Tibial nerve (tissue), 4 donors: ENCODE results near the gene SPATA19. TPM values are rescaled to one million over a fixed set of nuclear protein-coding genes. Genes with fewer than 3 reads are reported as not detected.

Experiments
- DNase-seq, 2 donors: peaks; one replicate each; pipeline ENCODE4 v3.0.0-alpha.2; 2019; ENCODE audit warnings: low spot score in 2 of 2
- H3K27ac ChIP-seq, 4 donors: fragments of 200-600 bp; sonication (generic) in 3 of 4; one replicate each; pipeline ENCODE4 v1.5.1; 2017 to 2019; ENCODE audit warnings: mild to moderate bottlenecking in 1 of 4
- H3K27me3 ChIP-seq, 2 donors: fragments of 200-600 bp; sonication (generic) in 1 of 2; one replicate each; pipeline versions ENCODE4 v1.5.1 to v1.6.0; 2017 to 2019
- H3K36me3 ChIP-seq, 3 donors: fragments of 200-600 bp; sonication (generic); one replicate each; pipeline ENCODE4 v1.5.1; 2018 to 2019
- H3K4me1 ChIP-seq, 4 donors: fragments of 200-600 bp; sonication (generic) in 3 of 4; one replicate each; pipeline ENCODE4 v1.5.1; 2017 to 2019
- H3K4me3 ChIP-seq, 4 donors: fragments of 200-600 bp; sonication (generic) in 3 of 4; one replicate each; pipeline ENCODE4 v1.5.1; 2017 to 2019; ENCODE audit warnings: mild to moderate bottlenecking in 1 of 4, moderate library complexity in 1 of 4
- H3K9me3 ChIP-seq, 4 donors: fragments of 200-600 bp; sonication (generic) in 3 of 4; one replicate each; pipeline ENCODE4 v1.5.1; 2017 to 2019
- EP300 ChIP-seq, 2 donors: sonication (generic); formaldehyde crosslinking; IDR thresholded peaks; one replicate each; pipeline ENCODE4 v1.6.1; 2017; ENCODE audit warnings: antibody characterized with exemption in 2 of 2, mild to moderate bottlenecking in 1 of 2
- POLR2A ChIP-seq, 2 donors: fragments of 450-650 bp; IDR thresholded peaks; one replicate each; pipeline ENCODE4 v1.6.1; 2017; ENCODE audit warnings: antibody characterized with exemption in 2 of 2, mild to moderate bottlenecking in 2 of 2, moderate library complexity in 2 of 2
- WGBS, 2 donors: methylation state at CpG; one replicate each; pipeline ENCODE4 v1.1.5; 2018; 5-methylcytosine and 5-hydroxymethylcytosine counted together
- total RNA-seq, 4 donors: library from RNA; depleted of rRNA; stranded (reverse); fragments of >200 nt; gene quantifications; one replicate each; pipeline ENCODE4 v1.1.0, GENCODE V29; 2016
- TF ChIP-seq, protein P1 (sequence below), 5 experiments: fragments of 200-600 bp in 3 of 5; fragments of 450-650 bp in 2 of 5; sonication (generic) in 3 of 5; IDR thresholded peaks; one replicate each; pipeline ENCODE4 v1.5.1; 2016 to 2019; ENCODE audit warnings: antibody characterized with exemption in 5 of 5, mild to moderate bottlenecking in 3 of 5, moderate library complexity in 2 of 5

SPATA19 gene
- total RNA-seq, 4 donors from 2014 or later = not detected

DNA sequence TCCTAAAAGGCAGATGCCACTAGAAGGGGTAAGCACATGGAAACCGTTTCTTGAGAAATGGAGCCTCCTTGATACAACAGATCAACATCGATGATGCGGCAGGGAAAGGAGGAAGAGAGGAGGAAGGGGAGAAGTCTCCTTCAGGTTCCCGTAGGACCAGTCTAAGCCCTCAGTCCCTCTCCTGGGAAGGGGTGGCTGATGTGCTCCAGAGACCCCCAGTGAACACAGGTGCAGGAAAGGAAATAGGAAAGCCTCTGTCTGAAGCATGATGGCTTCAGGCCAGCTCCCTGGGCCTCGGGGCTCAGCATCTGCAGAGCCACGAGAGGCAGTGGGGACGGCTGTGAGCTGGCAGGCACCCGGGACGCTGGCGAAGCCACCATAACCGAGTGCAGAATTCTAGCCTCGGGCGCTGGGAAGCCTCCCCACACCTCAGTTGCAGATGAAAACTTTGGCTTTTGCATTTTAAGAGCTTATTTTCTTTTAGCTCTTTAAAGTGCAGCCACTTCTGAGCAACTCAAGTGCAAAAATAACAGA lies 1.8 kb downstream of the SPATA19 start:
- WGBS, 2 donors = 72 to 74% methylated on average over 13 of the region's 13 CpGs
- DNase-seq = no peak
- no peak overlapping the region for H3K4me3 ChIP-seq

DNA sequence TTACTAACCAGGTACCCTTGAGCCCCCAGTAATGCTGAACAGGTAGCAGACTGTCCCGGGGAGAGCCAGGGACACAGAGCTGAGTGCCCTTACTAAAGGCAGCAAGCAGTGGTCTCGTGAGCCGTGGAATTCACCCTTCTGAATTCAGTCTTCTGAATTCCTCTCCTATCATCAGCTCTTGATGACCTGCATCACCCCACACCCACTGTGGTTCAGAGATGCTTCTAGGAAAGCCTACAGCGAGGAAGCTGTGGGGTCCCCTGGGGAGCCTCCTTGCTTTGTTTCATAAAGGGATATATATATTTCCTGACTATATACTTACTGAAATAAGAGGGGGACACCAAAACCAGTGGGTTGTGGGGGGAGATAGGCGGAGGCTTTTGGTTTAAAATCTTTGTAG lies 2.6 kb downstream of the SPATA19 start:
- Histone ChIP-seq H3K4me1 (no peaks in the 10 kb centered on the region), H3K27ac (no peak overlapping the region), H3K27me3 (no peaks in the 10 kb centered on the region), H3K36me3 (no peaks in the 10 kb centered on the region), H3K9me3 (peaks cover 0 to 6% (median 0%) of the 10 kb centered on the region in 4 donors), H3K4me3 (no peak overlapping the region)
- TF ChIP-seq EP300 (IDR thresholded peaks at IDR 0.05) (no peak), POLR2A (IDR thresholded peaks at IDR 0.05) (no peak)
- TF ChIP-seq, protein P1, sequence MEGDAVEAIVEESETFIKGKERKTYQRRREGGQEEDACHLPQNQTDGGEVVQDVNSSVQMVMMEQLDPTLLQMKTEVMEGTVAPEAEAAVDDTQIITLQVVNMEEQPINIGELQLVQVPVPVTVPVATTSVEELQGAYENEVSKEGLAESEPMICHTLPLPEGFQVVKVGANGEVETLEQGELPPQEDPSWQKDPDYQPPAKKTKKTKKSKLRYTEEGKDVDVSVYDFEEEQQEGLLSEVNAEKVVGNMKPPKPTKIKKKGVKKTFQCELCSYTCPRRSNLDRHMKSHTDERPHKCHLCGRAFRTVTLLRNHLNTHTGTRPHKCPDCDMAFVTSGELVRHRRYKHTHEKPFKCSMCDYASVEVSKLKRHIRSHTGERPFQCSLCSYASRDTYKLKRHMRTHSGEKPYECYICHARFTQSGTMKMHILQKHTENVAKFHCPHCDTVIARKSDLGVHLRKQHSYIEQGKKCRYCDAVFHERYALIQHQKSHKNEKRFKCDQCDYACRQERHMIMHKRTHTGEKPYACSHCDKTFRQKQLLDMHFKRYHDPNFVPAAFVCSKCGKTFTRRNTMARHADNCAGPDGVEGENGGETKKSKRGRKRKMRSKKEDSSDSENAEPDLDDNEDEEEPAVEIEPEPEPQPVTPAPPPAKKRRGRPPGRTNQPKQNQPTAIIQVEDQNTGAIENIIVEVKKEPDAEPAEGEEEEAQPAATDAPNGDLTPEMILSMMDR (IDR thresholded peaks at IDR 0.05) = no peak
- WGBS, 2 donors = 54 to 65% methylated on average over 5 of the region's 5 CpGs
- no peak for DNase-seq

More for the DNA sequence above, 1.8 kb downstream of the SPATA19 start:
- no peaks in the 10 kb centered on the region for H3K4me1 ChIP-seq
- H3K27ac ChIP-seq = no peak overlapping the region
- H3K27me3 ChIP-seq = no peaks in the 10 kb centered on the region
- TF ChIP-seq, protein P1 (IDR thresholded peaks at IDR 0.05) = no peak
- TF ChIP-seq POLR2A (IDR thresholded peaks at IDR 0.05) (no peak), EP300 (IDR thresholded peaks at IDR 0.05) (no peak)
- H3K9me3 ChIP-seq = peaks cover 0 to 6% (median 0%) of the 10 kb centered on the region in 4 donors
- H3K36me3 ChIP-seq = no peaks in the 10 kb centered on the region

DNA sequence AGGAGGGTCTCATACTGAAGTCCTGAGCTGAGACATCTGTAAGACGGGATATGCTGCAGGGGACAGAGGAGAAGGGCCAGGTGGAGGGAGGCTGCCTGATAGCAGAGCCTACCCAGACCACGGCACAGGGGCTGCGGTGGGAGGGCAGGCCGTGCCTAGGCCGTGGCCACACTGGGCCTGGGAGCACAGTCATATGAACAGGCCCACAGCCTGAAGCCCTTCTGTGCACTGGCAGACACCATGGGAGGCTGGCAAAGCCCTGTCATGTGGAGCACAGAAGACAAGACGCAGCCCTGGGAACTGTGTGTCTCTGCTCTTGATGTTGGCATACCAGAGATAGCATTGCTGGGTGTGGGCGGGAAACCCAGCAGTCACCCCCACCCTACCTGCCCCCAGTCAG lies 3.3 kb downstream of the SPATA19 start:
- Histone ChIP-seq H3K36me3 (no peaks in the 10 kb centered on the region), H3K4me3 (no peak overlapping the region), H3K9me3 (peaks cover 0 to 1% (median 0%) of the 10 kb centered on the region in 4 donors), H3K4me1 (no peaks in the 10 kb centered on the region), H3K27me3 (no peaks in the 10 kb centered on the region), H3K27ac (no peak overlapping the region)
- TF ChIP-seq POLR2A (IDR thresholded peaks at IDR 0.05) (no peak), EP300 (IDR thresholded peaks at IDR 0.05) (no peak)
- TF ChIP-seq, protein P1 (IDR thresholded peaks at IDR 0.05) = no peak
- 80 to 83% methylated on average over 7 of the region's 7 CpGs for WGBS, 2 donors
- DNase-seq = no peak

DNA sequence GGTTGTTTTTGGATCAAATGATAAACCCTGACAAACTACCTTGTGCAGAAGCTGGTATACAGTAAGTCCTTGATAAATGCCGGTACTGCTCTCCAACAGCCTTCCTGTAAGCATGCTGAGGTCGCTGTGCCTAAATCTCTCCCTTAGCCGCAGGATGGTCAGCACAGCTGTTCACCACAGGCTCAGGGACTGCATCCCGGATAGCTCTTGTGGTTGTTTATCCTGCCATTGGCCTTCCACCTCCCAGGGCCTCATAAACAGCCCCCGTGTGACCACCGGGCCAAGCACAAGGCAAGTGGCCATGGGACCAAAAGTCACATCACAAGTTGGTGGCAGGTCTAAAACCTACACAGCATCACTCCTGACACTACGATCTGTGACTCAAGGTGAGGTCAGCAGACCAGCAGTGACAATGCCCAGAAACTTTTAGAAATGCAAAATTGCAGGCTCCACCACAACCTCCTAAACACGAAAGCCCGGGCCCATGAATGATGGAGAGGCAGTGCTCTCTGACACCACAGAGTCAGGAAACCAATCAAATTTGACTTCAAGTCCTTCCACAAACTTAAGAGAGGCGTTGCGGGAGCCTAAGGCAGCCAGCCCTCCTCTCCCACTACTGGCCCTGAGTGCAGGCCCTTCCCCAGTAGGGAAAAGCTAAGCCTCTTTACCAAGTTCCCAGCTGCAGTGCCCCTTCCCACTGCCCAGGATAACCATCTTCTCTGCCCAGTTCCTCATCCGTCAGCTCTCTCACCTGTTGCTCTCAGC lies 3.9 kb downstream of the SPATA19 start:
- 74 to 83% methylated on average over 11 to 12 of the region's 12 CpGs for WGBS, 2 donors
- no peak for DNase-seq
- Histone ChIP-seq H3K36me3 (no peaks in the 10 kb centered on the region), H3K9me3 (no peaks in the 10 kb centered on the region), H3K27me3 (no peaks in the 10 kb centered on the region), H3K4me1 (no peaks in the 10 kb centered on the region), H3K4me3 (no peak overlapping the region), H3K27ac (no peak overlapping the region)
- TF ChIP-seq, protein P1 (IDR thresholded peaks at IDR 0.05) = no peak

DNA sequence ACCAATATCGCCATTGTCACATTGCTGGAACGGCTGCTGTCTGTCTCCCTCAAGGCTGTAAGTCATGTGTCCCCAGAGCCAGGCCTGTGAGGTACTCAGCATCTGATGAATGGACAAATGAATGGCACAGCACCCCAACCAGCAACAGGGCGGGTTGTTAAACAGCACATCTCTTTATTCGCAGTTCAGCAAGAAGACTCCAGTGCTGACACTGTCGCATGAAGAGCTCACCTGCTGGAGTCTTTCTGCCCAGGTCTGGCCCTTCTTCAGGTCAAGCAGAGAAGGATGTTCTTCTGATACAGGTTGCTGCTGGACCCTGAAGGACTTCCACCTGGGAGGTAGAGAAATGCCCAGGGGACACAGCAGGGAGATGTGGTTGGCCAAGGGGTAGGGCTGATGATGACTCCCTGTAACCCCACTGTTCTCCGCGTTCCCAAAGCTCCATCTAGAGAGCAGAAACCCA lies 4.8 kb downstream of the SPATA19 start:
- TF ChIP-seq POLR2A (IDR thresholded peaks at IDR 0.05) = no peak
- TF ChIP-seq, protein P1 (IDR thresholded peaks at IDR 0.05) = no peak
- no peak for TF ChIP-seq EP300 (IDR thresholded peaks at IDR 0.05)
- Histone ChIP-seq H3K27ac (no peak overlapping the region), H3K4me1 (no peaks in the 10 kb centered on the region), H3K9me3 (no peaks in the 10 kb centered on the region), H3K4me3 (no peak overlapping the region), H3K36me3 (no peaks in the 10 kb centered on the region), H3K27me3 (no peaks in the 10 kb centered on the region)
- DNase-seq = no peak
- 74 to 80% methylated on average over 7 of the region's 7 CpGs for WGBS, 2 donors
